Measurements from ENCODE around the gene RICTOR.

The RICTOR gene

DNA sequence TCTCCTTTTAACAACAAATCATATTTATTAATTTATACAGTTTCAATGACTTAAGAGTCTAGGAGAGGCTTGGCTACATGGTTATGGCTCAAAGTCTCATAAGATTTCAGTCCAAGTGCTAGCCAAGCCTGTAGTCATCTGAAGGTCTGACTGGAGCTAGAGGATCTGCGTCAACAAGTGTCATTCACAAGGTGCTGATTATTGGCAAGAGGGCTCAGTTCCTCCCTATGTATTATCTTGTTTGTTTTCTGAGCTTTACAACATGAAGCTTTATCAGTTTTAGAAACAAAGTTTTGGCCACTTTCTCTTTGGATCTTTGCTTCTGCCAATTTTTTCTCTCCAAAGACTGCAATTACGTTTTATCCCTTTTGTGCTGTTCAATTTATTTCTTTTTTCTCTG is 94.7 kb downstream of the RICTOR start:
- no peak overlapping the region for H3K4me2 ChIP-seq (ENCODE audit: low read length)
- H3K79me2 ChIP-seq (ENCODE audit: low read length): no peaks in the 10 kb centered on the region
- TF ChIP-seq, protein P1, sequence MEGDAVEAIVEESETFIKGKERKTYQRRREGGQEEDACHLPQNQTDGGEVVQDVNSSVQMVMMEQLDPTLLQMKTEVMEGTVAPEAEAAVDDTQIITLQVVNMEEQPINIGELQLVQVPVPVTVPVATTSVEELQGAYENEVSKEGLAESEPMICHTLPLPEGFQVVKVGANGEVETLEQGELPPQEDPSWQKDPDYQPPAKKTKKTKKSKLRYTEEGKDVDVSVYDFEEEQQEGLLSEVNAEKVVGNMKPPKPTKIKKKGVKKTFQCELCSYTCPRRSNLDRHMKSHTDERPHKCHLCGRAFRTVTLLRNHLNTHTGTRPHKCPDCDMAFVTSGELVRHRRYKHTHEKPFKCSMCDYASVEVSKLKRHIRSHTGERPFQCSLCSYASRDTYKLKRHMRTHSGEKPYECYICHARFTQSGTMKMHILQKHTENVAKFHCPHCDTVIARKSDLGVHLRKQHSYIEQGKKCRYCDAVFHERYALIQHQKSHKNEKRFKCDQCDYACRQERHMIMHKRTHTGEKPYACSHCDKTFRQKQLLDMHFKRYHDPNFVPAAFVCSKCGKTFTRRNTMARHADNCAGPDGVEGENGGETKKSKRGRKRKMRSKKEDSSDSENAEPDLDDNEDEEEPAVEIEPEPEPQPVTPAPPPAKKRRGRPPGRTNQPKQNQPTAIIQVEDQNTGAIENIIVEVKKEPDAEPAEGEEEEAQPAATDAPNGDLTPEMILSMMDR (IDR thresholded peaks at IDR 0.05; ENCODE audit: low read depth, low read length): no peak
- no peak for TF ChIP-seq EZH2phosphoT487 (IDR thresholded peaks at IDR 0.05; ENCODE audit: low read depth)
- H4K20me1 ChIP-seq (ENCODE audit: insufficient read depth, low read length): no peaks in the 10 kb centered on the region
- H3K27ac ChIP-seq (ENCODE audit: low read length): no peak overlapping the region
- H3K4me3 ChIP-seq (ENCODE audit: low read length): no peak overlapping the region
- no peaks in the 10 kb centered on the region for H3K36me3 ChIP-seq (replicated peaks; ENCODE audit: low read depth, low read length)
- H2AFZ ChIP-seq (ENCODE audit: low read depth, low read length): no peak overlapping the region
- H3K9ac ChIP-seq (ENCODE audit: low read length): no peak overlapping the region
- H3K27me3 ChIP-seq (ENCODE audit: low read depth, low read length): no peaks in the 10 kb centered on the region
- no peaks in the 10 kb centered on the region for H3K4me1 ChIP-seq (ENCODE audit: low read length)
- H3K9me3 ChIP-seq (ENCODE audit: insufficient read depth, low read length): no peaks in the 10 kb centered on the region

DNA sequence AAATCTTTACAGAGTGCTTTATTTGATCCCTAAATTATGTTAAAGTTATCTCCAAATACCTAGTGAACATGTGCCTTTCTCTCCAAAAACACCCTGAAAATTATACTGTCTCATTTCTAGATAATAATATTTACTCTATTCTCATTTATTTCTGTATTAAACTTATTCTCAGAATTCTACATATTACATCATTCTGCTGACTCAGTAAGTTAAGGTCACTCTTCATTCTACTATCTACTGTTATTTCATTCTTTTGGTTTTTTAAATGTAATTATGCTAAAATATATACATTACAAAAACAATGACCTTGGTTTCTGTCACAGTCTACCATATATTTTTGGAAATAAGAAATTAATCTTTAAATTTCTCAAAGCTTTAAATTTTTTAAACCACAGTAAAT is 96.2 kb downstream of the RICTOR start:
- no peak overlapping the region for H3K27ac ChIP-seq (ENCODE audit: low read length)

DNA sequence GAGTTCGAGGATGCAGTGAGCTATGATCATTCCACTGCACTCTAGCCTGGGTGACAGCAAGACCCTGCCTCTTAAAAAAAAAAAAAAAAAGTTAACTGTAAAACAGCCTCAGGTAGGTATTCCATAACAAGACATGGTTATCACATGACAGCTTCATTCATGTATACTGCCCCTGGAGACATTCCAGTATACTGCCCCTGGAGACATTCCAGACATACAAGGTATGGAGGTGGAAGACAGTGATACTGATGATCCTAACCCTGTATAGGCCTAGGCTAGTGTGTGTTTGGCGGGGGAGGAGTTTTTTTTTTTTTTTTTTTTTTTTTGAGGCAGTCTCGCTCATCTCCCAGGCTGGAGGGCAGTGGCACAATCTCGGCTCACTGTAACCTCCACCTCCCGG is 105.5 kb downstream of the RICTOR start:
- H4K20me1 ChIP-seq (ENCODE audit: insufficient read depth, low read length): no peaks in the 10 kb centered on the region
- TF ChIP-seq, protein P1 (IDR thresholded peaks at IDR 0.05; ENCODE audit: low read depth, low read length): no peak
- no peak for TF ChIP-seq EZH2phosphoT487 (IDR thresholded peaks at IDR 0.05; ENCODE audit: low read depth)
- no peak overlapping the region for H3K4me2 ChIP-seq (ENCODE audit: low read length)
- no peaks in the 10 kb centered on the region for H3K27me3 ChIP-seq (ENCODE audit: low read depth, low read length)
- no peaks in the 10 kb centered on the region for H3K4me1 ChIP-seq (ENCODE audit: low read length)
- no peak overlapping the region for H3K9ac ChIP-seq (ENCODE audit: low read length)
- H3K4me3 ChIP-seq (ENCODE audit: low read length): no peak overlapping the region
- no peaks in the 10 kb centered on the region for H3K79me2 ChIP-seq (ENCODE audit: low read length)
- no peak overlapping the region for H2AFZ ChIP-seq (ENCODE audit: low read depth, low read length)
- H3K36me3 ChIP-seq (replicated peaks; ENCODE audit: low read depth, low read length): no peaks in the 10 kb centered on the region
- H3K9me3 ChIP-seq (ENCODE audit: insufficient read depth, low read length): no peaks in the 10 kb centered on the region
- no peak overlapping the region for H3K27ac ChIP-seq (ENCODE audit: low read length)

More for the DNA sequence above, 96.2 kb downstream of the RICTOR start:
- Histone ChIP-seq H3K4me2 (ENCODE audit: low read length) (no peak overlapping the region), H4K20me1 (ENCODE audit: insufficient read depth, low read length) (no peaks in the 10 kb centered on the region), H3K27me3 (ENCODE audit: low read depth, low read length) (no peaks in the 10 kb centered on the region), H3K4me1 (ENCODE audit: low read length) (no peaks in the 10 kb centered on the region), H3K9ac (ENCODE audit: low read length) (no peak overlapping the region), H3K9me3 (ENCODE audit: insufficient read depth, low read length) (no peaks in the 10 kb centered on the region), H3K4me3 (ENCODE audit: low read length) (no peak overlapping the region), H2AFZ (ENCODE audit: low read depth, low read length) (no peak overlapping the region), H3K36me3 (replicated peaks; ENCODE audit: low read depth, low read length) (no peaks in the 10 kb centered on the region), H3K79me2 (ENCODE audit: low read length) (no peaks in the 10 kb centered on the region)
- TF ChIP-seq EZH2phosphoT487 (IDR thresholded peaks at IDR 0.05; ENCODE audit: low read depth): no peak
- TF ChIP-seq, protein P1 (IDR thresholded peaks at IDR 0.05; ENCODE audit: low read depth, low read length): no peak

DNA sequence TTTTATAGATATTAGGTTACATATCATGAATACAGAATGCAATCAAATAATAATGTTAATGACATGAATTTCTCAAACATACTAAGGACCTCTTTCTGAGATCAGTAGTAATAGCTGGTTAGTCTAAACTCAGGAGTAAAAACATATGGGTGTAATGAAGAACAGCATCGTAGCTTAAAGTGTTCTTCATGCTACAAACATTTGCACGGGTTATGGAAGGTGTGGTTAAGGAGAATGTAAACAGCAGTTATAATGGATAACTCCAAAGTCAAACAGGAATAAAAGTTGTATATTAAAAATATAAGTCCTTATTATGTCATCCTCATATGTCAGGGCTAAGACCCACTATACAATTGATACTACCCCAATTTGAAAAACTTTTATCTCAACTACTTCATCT is 112.5 kb downstream of the RICTOR start:
- peaks cover 11% of the 10 kb centered on the region for H3K36me3 ChIP-seq (replicated peaks; ENCODE audit: low read depth, low read length)
- no peaks in the 10 kb centered on the region for H3K79me2 ChIP-seq (ENCODE audit: low read length)
- H2AFZ ChIP-seq (ENCODE audit: low read depth, low read length): no peak overlapping the region
- no peak overlapping the region for H3K4me3 ChIP-seq (ENCODE audit: low read length)
- no peaks in the 10 kb centered on the region for H3K9me3 ChIP-seq (ENCODE audit: insufficient read depth, low read length)
- no peak overlapping the region for H3K9ac ChIP-seq (ENCODE audit: low read length)
- H3K27ac ChIP-seq (ENCODE audit: low read length): no peak overlapping the region
- no peaks in the 10 kb centered on the region for H4K20me1 ChIP-seq (ENCODE audit: insufficient read depth, low read length)
- no peak overlapping the region for H3K4me2 ChIP-seq (ENCODE audit: low read length)
- no peaks in the 10 kb centered on the region for H3K27me3 ChIP-seq (ENCODE audit: low read depth, low read length)
- no peaks in the 10 kb centered on the region for H3K4me1 ChIP-seq (ENCODE audit: low read length)
- TF ChIP-seq, protein P1 (IDR thresholded peaks at IDR 0.05; ENCODE audit: low read depth, low read length): no peak
- no peak for TF ChIP-seq EZH2phosphoT487 (IDR thresholded peaks at IDR 0.05; ENCODE audit: low read depth)

Data from OCI-LY3 (cell line).